ENCODE results near the gene FHOD3.

- TF ChIP-seq, protein P1, sequence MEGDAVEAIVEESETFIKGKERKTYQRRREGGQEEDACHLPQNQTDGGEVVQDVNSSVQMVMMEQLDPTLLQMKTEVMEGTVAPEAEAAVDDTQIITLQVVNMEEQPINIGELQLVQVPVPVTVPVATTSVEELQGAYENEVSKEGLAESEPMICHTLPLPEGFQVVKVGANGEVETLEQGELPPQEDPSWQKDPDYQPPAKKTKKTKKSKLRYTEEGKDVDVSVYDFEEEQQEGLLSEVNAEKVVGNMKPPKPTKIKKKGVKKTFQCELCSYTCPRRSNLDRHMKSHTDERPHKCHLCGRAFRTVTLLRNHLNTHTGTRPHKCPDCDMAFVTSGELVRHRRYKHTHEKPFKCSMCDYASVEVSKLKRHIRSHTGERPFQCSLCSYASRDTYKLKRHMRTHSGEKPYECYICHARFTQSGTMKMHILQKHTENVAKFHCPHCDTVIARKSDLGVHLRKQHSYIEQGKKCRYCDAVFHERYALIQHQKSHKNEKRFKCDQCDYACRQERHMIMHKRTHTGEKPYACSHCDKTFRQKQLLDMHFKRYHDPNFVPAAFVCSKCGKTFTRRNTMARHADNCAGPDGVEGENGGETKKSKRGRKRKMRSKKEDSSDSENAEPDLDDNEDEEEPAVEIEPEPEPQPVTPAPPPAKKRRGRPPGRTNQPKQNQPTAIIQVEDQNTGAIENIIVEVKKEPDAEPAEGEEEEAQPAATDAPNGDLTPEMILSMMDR (conservative IDR thresholded peaks at IDR 0.05; ENCODE audit: low read length): no peak
- TF ChIP-seq EZH2phosphoT487 (IDR thresholded peaks at IDR 0.05; ENCODE audit: borderline replicate concordance): no peak
Observed at GRCh38 chr18:36436387-36436786, 138.9 kb downstream of the FHOD3 start.
